Endothelial cell of umbilical vein (primary cell): ENCODE data around the gene CAMSAP1. TPM values are rescaled to one million over a fixed set of nuclear protein-coding genes. Genes with fewer than 3 reads are reported as not detected.

Experiments used
- BruUV-seq: library from RNA; stranded (reverse); fragments of 400-500 nt; replicated peaks from 2 replicates; lab custom pipeline; 2021; lab: Mats Ljungman, UMichigan
- CTCF ChIA-PET: fragments of 300-600, 350-600 bp; sonication (Branson Sonifier 250); formaldehyde crosslinking; loops from one replicate; lab custom pipeline; 2021; ENCODE audit warnings: antibody characterized with exemption, inconsistent platforms; lab: Charles Lee
- POLR2A ChIA-PET: fragments of 300-600, 350-600 bp; sonication (Branson Sonifier 250); formaldehyde crosslinking; loops from one replicate; lab custom pipeline; 2021; ENCODE audit warnings: antibody characterized with exemption, inconsistent platforms; lab: Charles Lee
- DNase-seq: peaks from one replicate; pipeline ENCODE4 v3.0.0-alpha.2; 2011; ENCODE audit warnings: low read depth, low spot score
- FAIRE-seq: peaks from 2 replicates; lab custom pipeline; 2011; peaks lifted over from hg19 to GRCh38; lab: Jason Lieb, UNC
- H2AFZ ChIP-seq: 2 replicates; pipeline ENCODE4 v1.6.0; 2012; ENCODE audit warnings: low read depth, low read length, control low read depth, inconsistent platforms
- H3K27ac ChIP-seq: 2 replicates; pipeline ENCODE4 v1.5.1; 2011; ENCODE audit warnings: low read depth, mild to moderate bottlenecking, control low read depth, low read length, moderate library complexity; ENCODE audit not compliant: insufficient read depth
- H3K27me3 ChIP-seq, 2 experiments: 2 replicates each; pipeline versions ENCODE4 v1.6.0 to v1.6.1; 2011; ENCODE audit warnings: low read length in 2 of 2, mixed read lengths in 1 of 2; ENCODE audit not compliant: control insufficient read depth in 2 of 2, insufficient read depth in 2 of 2
- H3K36me3 ChIP-seq, 2 experiments: 2 replicates in 1 of 2; 3 replicates in 1 of 2; pipeline ENCODE4 v1.5.1; 2011; ENCODE audit warnings: low read length in 2 of 2, mild to moderate bottlenecking in 1 of 2, moderate library complexity in 1 of 2; ENCODE audit not compliant: control insufficient read depth in 2 of 2, insufficient read depth in 2 of 2; ENCODE audit errors: extremely low read depth in 1 of 2
- H3K4me1 ChIP-seq: 3 replicates; pipeline ENCODE4 v1.5.1; 2011; ENCODE audit warnings: mild to moderate bottlenecking, low read length; ENCODE audit not compliant: control insufficient read depth, insufficient read depth; ENCODE audit errors: extremely low read depth
- H3K4me2 ChIP-seq: 2 replicates; pipeline ENCODE4 v1.6.1; 2011; ENCODE audit warnings: low read length, control low read depth, mixed read lengths; ENCODE audit not compliant: insufficient read depth
- H3K4me3 ChIP-seq, 3 experiments: fragments of 200-600 bp in 1 of 3; sonication (generic), shearing (Covaris generic) in 1 of 3; replicated peaks in 1 of 3; 2 replicates each; pipeline ENCODE4 v1.5.1; 2011 to 2016; ENCODE audit warnings: control low read depth in 3 of 3, low read length in 3 of 3, mild to moderate bottlenecking in 2 of 3, inconsistent platforms in 1 of 3, low read depth in 1 of 3, moderate library complexity in 1 of 3; ENCODE audit not compliant: insufficient read depth in 1 of 3
- H3K79me2 ChIP-seq: 2 replicates; pipeline ENCODE4 v1.6.0; 2012; ENCODE audit warnings: low read length, inconsistent platforms; ENCODE audit not compliant: control insufficient read depth, insufficient read depth
- H3K9ac ChIP-seq: replicated peaks from 2 replicates; pipeline ENCODE3; 2011; ENCODE audit warnings: low read length, control low read depth; ENCODE audit not compliant: insufficient read depth; ENCODE audit errors: extremely low read depth
- H3K9me1 ChIP-seq: replicated peaks from 3 replicates; pipeline ENCODE4 v1.6.0; 2011; ENCODE audit warnings: mild to moderate bottlenecking, low read length; ENCODE audit not compliant: control insufficient read depth, insufficient read depth; ENCODE audit errors: extremely low read depth
- H3K9me3 ChIP-seq: replicated peaks from 2 replicates; pipeline ENCODE4 v1.5.1; 2012; ENCODE audit warnings: low read length, inconsistent platforms; ENCODE audit not compliant: control insufficient read depth, insufficient read depth
- H4K20me1 ChIP-seq: replicated peaks from 2 replicates; pipeline ENCODE3; 2011; ENCODE audit warnings: mild to moderate bottlenecking, low read length; ENCODE audit not compliant: control insufficient read depth, insufficient read depth; ENCODE audit errors: extremely low read depth
- CTCF ChIP-seq, 2 donors: IDR thresholded peaks; 1 replicate in 1 of 2; 2 replicates in 1 of 2; pipeline ENCODE4 v1.5.1; 2011; ENCODE audit warnings: low read length in 2 of 2, mild to moderate bottlenecking in 2 of 2, moderate library complexity in 2 of 2, control low read depth in 1 of 2, inconsistent platforms in 1 of 2, low read depth in 1 of 2; ENCODE audit not compliant: insufficient read depth in 1 of 2; ENCODE audit errors: extremely low read depth in 1 of 2
- EZH2 ChIP-seq: IDR thresholded peaks from 2 replicates; pipeline ENCODE4 v1.6.1; 2012; ENCODE audit warnings: borderline replicate concordance, low read depth, mild to moderate bottlenecking, moderate library complexity, low read length, inconsistent platforms; ENCODE audit not compliant: severe bottlenecking
- FOS ChIP-seq: IDR thresholded peaks from 2 replicates; pipeline ENCODE4 v1.6.1; 2011; ENCODE audit warnings: mild to moderate bottlenecking, low read length, moderate library complexity, borderline replicate concordance; ENCODE audit not compliant: insufficient read depth
- GATA2 ChIP-seq: IDR thresholded peaks from 2 replicates; pipeline ENCODE4 v1.7.0; 2011; ENCODE audit warnings: low read depth, mild to moderate bottlenecking, moderate library complexity, mixed read lengths, low read length; ENCODE audit not compliant: insufficient read length, insufficient read depth
- JUN ChIP-seq: IDR thresholded peaks from 2 replicates; pipeline ENCODE4 v1.6.1; 2011; ENCODE audit warnings: borderline replicate concordance, low read depth; ENCODE audit not compliant: insufficient read length, insufficient read depth
- MAX ChIP-seq: IDR thresholded peaks from 2 replicates; pipeline ENCODE4 v1.6.1; 2011; ENCODE audit not compliant: insufficient read depth, insufficient read length
- MYC ChIP-seq: IDR thresholded peaks from one replicate; pipeline ENCODE4 v1.6.1; 2011; ENCODE audit warnings: mild to moderate bottlenecking, low read depth, low read length
- POLR2A ChIP-seq: IDR thresholded peaks from 2 replicates; pipeline ENCODE4 v1.6.1; 2012; ENCODE audit warnings: low read depth, mild to moderate bottlenecking, control low read depth, low read length
- POLR2AphosphoS5 ChIP-seq: IDR thresholded peaks from 2 replicates; pipeline ENCODE4 v1.6.1; 2012; ENCODE audit warnings: low read depth, mild to moderate bottlenecking, control low read depth, low read length, moderate library complexity; ENCODE audit not compliant: insufficient read depth
- dilution Hi-C: fragments of 300-500 bp; cut with MboI; formaldehyde crosslinking; loops from one replicate; pipeline ENCODE4 v1.15.0; 2019; ENCODE audit warnings: low sequenced_read_pairs; ENCODE audit not compliant: extremely low pct_ligation_motif_present
- intact Hi-C: fragments of 100-400 bp; cut with micrococcal nuclease; formaldehyde crosslinking; loops from one replicate; pipeline ENCODE4 v1.10.0; 2022
- polyA plus RNA-seq, 4 experiments: library from polyadenylated mRNA; depleted of rRNA in 3 of 4; stranded (reverse) in 3 of 4; unstranded in 1 of 4; fragments of >200 nt; gene quantifications; 2 replicates each; pipeline versions ENCODE4 v1.2.1 to v1.2.3, GENCODE V29; 2011 to 2012; ENCODE audit warnings: missing spikeins in 1 of 4
- total RNA-seq: library from RNA; stranded (reverse); gene quantifications from 2 replicates; pipeline ENCODE4 v1.2.3, GENCODE V29; 2021

CAMSAP1 gene
- total and polyA plus RNA-seq, 2 donors (not counting 3 experiments of a cell fraction or from before 2014, with no cell fraction given) = 8.1 to 25.5 TPM

GRCh38 chr9:135783540-135784245 is 123.7 kb downstream of the CAMSAP1 start:
- no peak overlapping the region for H2AFZ ChIP-seq
- ChIA-PET CTCF (no interaction called here), POLR2A (interaction anchor here (0.6 kb wide), 1 partner anchor 1759 kb away, joined by 7 read pairs; the partner anchor contains the start of gene BRD3OS)
- intact Hi-C loops (no loop called here), dilution Hi-C loops (no loop called here)
- H3K9me3 ChIP-seq = no peaks in the 10 kb centered on the region
- DNase-seq (no peak), FAIRE-seq (no peak)
- H3K27ac ChIP-seq = no peak overlapping the region
- no peaks in the 10 kb centered on the region for H4K20me1 ChIP-seq
- no peaks in the 10 kb centered on the region for H3K27me3 ChIP-seq
- H3K36me3 ChIP-seq = no peaks in the 10 kb centered on the region
- no peaks in the 10 kb centered on the region for H3K79me2 ChIP-seq
- BruUV-seq = no TSS peak
- H3K4me1 ChIP-seq = no peaks in the 10 kb centered on the region
- TF ChIP-seq GATA2 = no peak
- no peak for TF ChIP-seq MYC
- no peak for TF ChIP-seq POLR2A
- no peak for TF ChIP-seq MAX
- TF ChIP-seq EZH2 = no peak
- no peak for TF ChIP-seq POLR2AphosphoS5
- no peak for TF ChIP-seq FOS
- no peak for TF ChIP-seq JUN
- TF ChIP-seq CTCF (IDR thresholded peaks at IDR 0.05; ENCODE audit: extremely low read depth in 1 of 2, insufficient read depth in 1 of 2, low read depth in 1 of 2, low read length in 2 of 2) = no peak
- no peak overlapping the region for H3K9ac ChIP-seq
- no peaks in the 10 kb centered on the region for H3K9me1 ChIP-seq
- no peak overlapping the region for H3K4me3 ChIP-seq
- no peak overlapping the region for H3K4me2 ChIP-seq
